ENCODE measurements around the gene NEDD1. TPM values are rescaled to one million over a fixed set of nuclear protein-coding genes. Genes with fewer than 3 reads are reported as not detected.

The NEDD1 gene
- total and polyA plus RNA-seq, 10 of the 15 experiments (the other 5 are each of a cell fraction or from before 2014, with no cell fraction given), result 15.9 to 52.6 (median 28.7) TPM

GRCh38 chr12:96874211-96874610 is 32.8 kb upstream of the NEDD1 start (continued):
- TF ChIP-seq SP1 (IDR thresholded peaks at IDR 0.05; ENCODE audit: low read depth, low read length), result no peak

- H3K4me3 ChIP-seq, result no peak overlapping the region
- CTCF ChIA-PET, result no interaction called here
Observed at GRCh38 chr12:96876966-96877365, 30.1 kb upstream of the NEDD1 start.

More at GRCh38 chr12:96876966-96877365, 30.1 kb upstream of the NEDD1 start:
- Histone ChIP-seq H3K4me2 (ENCODE audit: control insufficient read depth, insufficient read depth) (no peak overlapping the region), H3K36me3 (ENCODE audit: control insufficient read depth in 2 of 2, insufficient read depth in 2 of 2, low read length in 1 of 2) (no peaks in the 10 kb centered on the region), H3K27me3 (replicated peaks in 1 of 2; ENCODE audit: control insufficient read depth in 2 of 2, insufficient read depth in 2 of 2, low read length in 1 of 2) (peaks cover 0 to 2% of the 10 kb centered on the region in 2 experiments; a peak in 1 of 4 replicates), H3K9ac (ENCODE audit: control insufficient read depth, insufficient read depth, low read length) (no peak overlapping the region), H3K9me3 (replicated peaks; ENCODE audit: control insufficient read depth, insufficient read depth, low read length) (no peaks in the 10 kb centered on the region; the same call in 2 of the 3 replicates), H3K4me1 (ENCODE audit: control insufficient read depth, insufficient read depth, low read length) (no peaks in the 10 kb centered on the region), H2AFZ (ENCODE audit: control insufficient read depth, low read depth, low read length) (no peak overlapping the region), H3K27ac (ENCODE audit: control insufficient read depth, insufficient read depth) (no peak overlapping the region), H4K20me1 (ENCODE audit: control insufficient read depth, insufficient read depth) (no peaks in the 10 kb centered on the region), H3K79me2 (ENCODE audit: control insufficient read depth, insufficient read depth, low read length) (no peaks in the 10 kb centered on the region)
- intact Hi-C loops (cut with micrococcal nuclease; ENCODE audit: unreplicated experiment) (no loop called here), in situ Hi-C loops (cut with MboI) (no loop called here)
- POLR2A ChIA-PET, result no interaction called here
- DNase-seq (ENCODE audit: low read depth, low spot score), result no peak
- no TSS peak for BruUV-seq (replicated peaks)
- TF ChIP-seq RCOR1 (conservative IDR thresholded peaks at IDR 0.05; ENCODE audit: low read depth, low read length), result no peak
- TF ChIP-seq GATAD2B (conservative IDR thresholded peaks at IDR 0.05; ENCODE audit: low read depth), result no peak
- no peak for TF ChIP-seq HDGF (IDR thresholded peaks at IDR 0.05)
- TF ChIP-seq IKZF2 (IDR thresholded peaks at IDR 0.05), result no peak
- no peak for TF ChIP-seq RAD21 (IDR thresholded peaks at IDR 0.05; ENCODE audit: insufficient read depth, low read depth, low read length)
- TF ChIP-seq SRF (IDR thresholded peaks at IDR 0.05; ENCODE audit: low read depth in 2 of 2, low read length in 2 of 2), result no peak
- TF ChIP-seq CTCF (IDR thresholded peaks at IDR 0.05 in 2 of 3, conservative IDR thresholded peaks at IDR 0.05 in 1 of 3; ENCODE audit: control insufficient read depth in 2 of 3, extremely low read depth in 1 of 3, insufficient read depth in 1 of 3, low read depth in 3 of 3, low read length in 3 of 3), result no peak
- TF ChIP-seq TBL1XR1 (IDR thresholded peaks at IDR 0.05; ENCODE audit: low read depth, low read length), result no peak
- TF ChIP-seq ZZZ3 (IDR thresholded peaks at IDR 0.05; ENCODE audit: control insufficient read depth, insufficient read length, low read depth), result no peak
- TF ChIP-seq PKNOX1 (IDR thresholded peaks at IDR 0.05), result no peak
- no peak for TF ChIP-seq KDM1A (IDR thresholded peaks at IDR 0.05; ENCODE audit: borderline replicate concordance)
- TF ChIP-seq NBN (IDR thresholded peaks at IDR 0.05), result no peak
- TF ChIP-seq HDAC2 (IDR thresholded peaks at IDR 0.05), result no peak
- TF ChIP-seq RFX5 (IDR thresholded peaks at IDR 0.05; ENCODE audit: low read depth, low read length), result no peak
- TF ChIP-seq IRF4 (IDR thresholded peaks at IDR 0.05; ENCODE audit: low read depth, low read length), result no peak
- TF ChIP-seq IRF3 (IDR thresholded peaks at IDR 0.05), result no peak
- no peak for TF ChIP-seq ZBTB11 (CRISPR knock-in tag; IDR thresholded peaks at IDR 0.05)
- no peak for FAIRE-seq
- no peak for ATAC-seq
- SMC1A ChIA-PET (ENCODE audit: uncharacterized antibody, unreplicated experiment), result no interaction called here
- RAD21 ChIA-PET (ENCODE audit: unreplicated experiment), result no interaction called here
- 34% methylated on average over 3 of the region's 3 CpGs for WGBS (ENCODE audit: insufficient coverage, insufficient replicate concordance, low lambda C conversion rate, missing lambda C conversion rate)
